ENCODE measurements around the gene BFAR. TPM values are rescaled to one million over a fixed set of nuclear protein-coding genes. Genes with fewer than 3 reads are reported as not detected.
"Not testable (repeated sequence)": the region's sequence is repeated elsewhere in the genome, so short reads cannot be mapped to it uniquely, and the experiment has no call there.

The BFAR gene
- polyA plus RNA-seq, 1 donor from 2014 or later, result 46.3 TPM

DNA sequence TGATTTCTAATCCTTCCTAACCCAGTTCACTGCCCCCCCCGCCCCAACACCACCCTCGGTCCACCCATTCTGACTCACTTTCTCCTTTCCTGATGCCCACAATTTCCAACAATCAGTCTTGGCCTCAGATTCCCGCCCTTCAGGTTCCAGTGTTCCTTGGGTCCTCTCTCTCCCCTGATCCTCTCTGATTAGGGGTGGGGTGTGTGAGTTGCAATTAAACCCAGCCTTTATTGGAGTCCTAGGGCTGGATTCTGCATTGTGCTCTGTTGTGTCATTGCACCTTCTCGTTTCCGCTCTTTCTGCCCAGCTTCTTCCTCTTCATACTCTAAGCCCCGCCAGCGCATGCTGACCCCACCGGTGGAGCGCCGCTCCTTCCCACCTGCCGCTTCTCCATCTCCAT lies 69.9 kb downstream of the BFAR start:
- not testable (repeated sequence) for H3K4me1 Mint-ChIP-seq, H3K36me3 Mint-ChIP-seq, H3K27ac Mint-ChIP-seq, H3K4me3 Mint-ChIP-seq, H3K27me3 Mint-ChIP-seq, H3K9me3 Mint-ChIP-seq

GRCh38 chr16:14703156-14704011 lies 70.6 kb downstream of the BFAR start, which contains the start of gene NPIPA3:
Gene NPIPA3, plus strand, starts transcription at chr16:14703411. Its CDS starts 5,533 bp downstream, at chr16:14708944.
- not testable (repeated sequence) for H3K27ac Mint-ChIP-seq, H3K9me3 Mint-ChIP-seq

More at GRCh38 chr16:14703156-14704011, 70.6 kb downstream of the BFAR start, which contains the start of gene NPIPA3:
- H3K4me1 Mint-ChIP-seq, H3K27me3 Mint-ChIP-seq, H3K4me3 Mint-ChIP-seq, H3K36me3 Mint-ChIP-seq: not testable (repeated sequence)

Other genes with a start within 250 kb of the BFAR start
- 53.5 TPM for gene PARN, start 2.7 kb upstream of the BFAR start, polyA plus RNA-seq
- gene PLA2G10, start 61.4 kb downstream of the BFAR start, polyA plus RNA-seq, result 0.24 TPM
- gene NPIPA3, start 70.5 kb downstream of the BFAR start, polyA plus RNA-seq, result 0.80 TPM
- not detected for gene NPIPA2, start 109.6 kb downstream of the BFAR start, polyA plus RNA-seq
- 41.0 TPM for gene NOMO1, start 200.8 kb downstream of the BFAR start, polyA plus RNA-seq